ENCODE measurements around the gene PACRG. TPM values are rescaled to one million over a fixed set of nuclear protein-coding genes. Genes with fewer than 3 reads are reported as not detected.

Gene PACRG
- total and polyA plus RNA-seq, 2 donors (not counting 3 experiments of a cell fraction or from before 2014, with no cell fraction given): 0.08 TPM; not detected in 1

DNA sequence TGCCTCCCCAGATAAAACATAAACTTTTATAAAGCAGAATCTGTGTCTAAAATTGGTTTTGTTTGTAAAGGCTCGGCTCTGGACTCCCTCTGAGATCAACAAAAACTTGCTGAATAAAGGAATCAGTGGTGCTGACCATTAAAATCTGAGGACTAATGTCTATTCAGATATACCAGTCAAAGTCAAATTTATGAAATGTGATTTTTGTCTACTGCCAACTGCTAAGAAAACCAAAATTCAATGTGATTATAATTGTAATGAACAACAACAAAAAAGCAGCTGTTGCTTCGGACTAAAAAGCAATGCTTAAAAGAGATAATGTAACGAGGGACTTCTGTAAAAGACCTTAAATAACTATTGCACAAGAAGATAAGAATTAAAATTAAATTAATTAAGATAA lies 26.8 kb upstream of the PACRG start:
- Histone ChIP-seq H3K4me3 (replicated peaks in 1 of 3; ENCODE audit: insufficient read depth in 1 of 3, low read depth in 1 of 3, low read length in 3 of 3) (no peak overlapping the region), H3K4me2 (ENCODE audit: insufficient read depth, low read length) (no peak overlapping the region), H3K9me1 (replicated peaks; ENCODE audit: control insufficient read depth, extremely low read depth, insufficient read depth, low read length) (no peaks in the 10 kb centered on the region), H3K4me1 (ENCODE audit: control insufficient read depth, extremely low read depth, insufficient read depth, low read length) (no peaks in the 10 kb centered on the region), H3K27me3 (ENCODE audit: control insufficient read depth in 2 of 2, insufficient read depth in 2 of 2, low read length in 2 of 2) (no peaks in the 10 kb centered on the region), H3K79me2 (ENCODE audit: control insufficient read depth, insufficient read depth, low read length) (no peaks in the 10 kb centered on the region), H3K27ac (ENCODE audit: insufficient read depth, low read depth, low read length) (no peak overlapping the region), H2AFZ (ENCODE audit: low read depth, low read length) (no peak overlapping the region), H3K9me3 (replicated peaks; ENCODE audit: control insufficient read depth, insufficient read depth, low read length) (no peaks in the 10 kb centered on the region), H4K20me1 (replicated peaks; ENCODE audit: control insufficient read depth, extremely low read depth, insufficient read depth, low read length) (no peaks in the 10 kb centered on the region), H3K9ac (replicated peaks; ENCODE audit: extremely low read depth, insufficient read depth, low read length) (no peak overlapping the region), H3K36me3 (ENCODE audit: control insufficient read depth in 2 of 2, extremely low read depth in 1 of 2, insufficient read depth in 2 of 2, low read length in 2 of 2) (no peaks in the 10 kb centered on the region)
- FAIRE-seq (no peak), DNase-seq (ENCODE audit: low read depth, low spot score) (no peak)
- intact Hi-C loops (cut with micrococcal nuclease): no loop called here
- CTCF ChIA-PET: no interaction called here
- POLR2A ChIA-PET: no interaction called here
- TF ChIP-seq, protein P1, sequence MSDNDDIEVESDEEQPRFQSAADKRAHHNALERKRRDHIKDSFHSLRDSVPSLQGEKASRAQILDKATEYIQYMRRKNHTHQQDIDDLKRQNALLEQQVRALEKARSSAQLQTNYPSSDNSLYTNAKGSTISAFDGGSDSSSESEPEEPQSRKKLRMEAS (IDR thresholded peaks at IDR 0.05; ENCODE audit: insufficient read depth, insufficient read length): no peak
- TF ChIP-seq JUN (IDR thresholded peaks at IDR 0.05; ENCODE audit: borderline replicate concordance, insufficient read depth, insufficient read length, low read depth) (no peak), POLR2AphosphoS5 (IDR thresholded peaks at IDR 0.05; ENCODE audit: insufficient read depth, low read depth, low read length) (no peak), CTCF (IDR thresholded peaks at IDR 0.05; ENCODE audit: extremely low read depth in 1 of 2, insufficient read depth in 1 of 2, low read depth in 1 of 2, low read length in 2 of 2) (no peak), FOS (IDR thresholded peaks at IDR 0.05; ENCODE audit: borderline replicate concordance, insufficient read depth, low read length) (no peak), EZH2 (IDR thresholded peaks at IDR 0.05; ENCODE audit: borderline replicate concordance, low read depth, low read length, severe bottlenecking) (no peak), GATA2 (IDR thresholded peaks at IDR 0.05; ENCODE audit: insufficient read depth, insufficient read length, low read depth, low read length) (no peak), POLR2A (IDR thresholded peaks at IDR 0.05; ENCODE audit: low read depth, low read length) (no peak), MYC (IDR thresholded peaks at IDR 0.05; ENCODE audit: low read depth, low read length) (no peak)
- no TSS peak for BruUV-seq (replicated peaks)
- dilution Hi-C loops (cut with MboI; ENCODE audit: extremely low pct_ligation_motif_present, low sequenced_read_pairs): no loop called here
